Chondrocyte (in vitro differentiated cells): ENCODE measurements around the gene NCKAP1. TPM values are rescaled to one million over a fixed set of nuclear protein-coding genes. Genes with fewer than 3 reads are reported as not detected.
"Not testable (repeated sequence)": the region's sequence is repeated elsewhere in the genome, so short reads cannot be mapped to it uniquely, and the experiment has no call there.

Experiments
- DNase-seq: peaks from one replicate; pipeline ENCODE4 v3.0.0; 2021; ENCODE audit warnings: mixed read lengths, low spot score
- H3K27ac Mint-ChIP-seq: one replicate; pipeline ENCODE4 v1.8.0; 2021; ENCODE audit warnings: mild to moderate bottlenecking, moderate library complexity, mixed read lengths; ENCODE audit not compliant: unreplicated experiment
- H3K27me3 Mint-ChIP-seq: 2 replicates; pipeline ENCODE4 v1.8.0; 2021; ENCODE audit warnings: low read depth, mixed read lengths
- H3K36me3 Mint-ChIP-seq: 2 replicates; pipeline ENCODE4 v1.8.0; 2021; ENCODE audit warnings: low read depth, mixed read lengths
- H3K4me1 Mint-ChIP-seq: 2 replicates; pipeline ENCODE4 v1.8.0; 2021; ENCODE audit warnings: low read depth, mild to moderate bottlenecking, mixed read lengths
- H3K4me3 Mint-ChIP-seq: one replicate; pipeline ENCODE4 v1.8.0; 2021; ENCODE audit warnings: mild to moderate bottlenecking, moderate library complexity, mixed read lengths; ENCODE audit not compliant: unreplicated experiment
- H3K9me3 Mint-ChIP-seq: 2 replicates; pipeline ENCODE4 v1.8.0; 2021; ENCODE audit warnings: low read depth, mixed read lengths
- CTCF ChIP-seq: fragments of 200-600 bp; sonication (generic); IDR thresholded peaks from 2 replicates; pipeline ENCODE4 v1.5.0; 2021; ENCODE audit warnings: antibody characterized with exemption, mild to moderate bottlenecking, moderate library complexity
- total RNA-seq: library from RNA; stranded (reverse); gene quantifications from 3 replicates; pipeline ENCODE4 v1.2.1, GENCODE V29; 2021

The NCKAP1 gene
- total RNA-seq, 1 donor from 2014 or later: 189 TPM

GRCh38 chr2:182982941-182983340 lies 55.3 kb downstream of the NCKAP1 start:
- DNase-seq: no peak
- Mint-ChIP-seq H3K27ac (no peak overlapping the region), H3K9me3 (no peaks in the 10 kb centered on the region), H3K4me1 (no peaks in the 10 kb centered on the region), H3K27me3 (no peaks in the 10 kb centered on the region), H3K36me3 (peaks cover 11% of the 10 kb centered on the region), H3K4me3 (no peak overlapping the region)
- TF ChIP-seq CTCF: no peak

- not testable (repeated sequence) for H3K27me3 Mint-ChIP-seq, H3K4me3 Mint-ChIP-seq, H3K4me1 Mint-ChIP-seq, H3K9me3 Mint-ChIP-seq, DNase-seq
- peaks cover 11% of the 10 kb centered on the region for H3K36me3 Mint-ChIP-seq
- H3K27ac Mint-ChIP-seq: peak overlapping the region; percentile 20
Observed at GRCh38 chr2:182981475-182981874, 56.8 kb downstream of the NCKAP1 start.

- DNase-seq: no peak
- H3K36me3 Mint-ChIP-seq: peaks cover 8% of the 10 kb centered on the region
- H3K27ac Mint-ChIP-seq: peak overlapping the region; percentile 35
- no peaks in the 10 kb centered on the region for H3K4me1 Mint-ChIP-seq
- no peaks in the 10 kb centered on the region for H3K9me3 Mint-ChIP-seq
- no peak overlapping the region for H3K4me3 Mint-ChIP-seq
- no peaks in the 10 kb centered on the region for H3K27me3 Mint-ChIP-seq
- no peak for TF ChIP-seq CTCF
Observed at GRCh38 chr2:182980652-182981051, 57.6 kb downstream of the NCKAP1 start.

- H3K36me3 Mint-ChIP-seq: peaks cover 8% of the 10 kb centered on the region
- peak; percentile 91 for TF ChIP-seq CTCF
- H3K27ac Mint-ChIP-seq: no peak overlapping the region
- no peaks in the 10 kb centered on the region for H3K27me3 Mint-ChIP-seq
- no peak for DNase-seq
- no peak overlapping the region for H3K4me3 Mint-ChIP-seq
- H3K9me3 Mint-ChIP-seq: no peaks in the 10 kb centered on the region
- peaks cover 3% of the 10 kb centered on the region for H3K4me1 Mint-ChIP-seq
Observed at GRCh38 chr2:182980115-182980514, 58.1 kb downstream of the NCKAP1 start.

GRCh38 chr2:182977463-182977862 lies 60.8 kb downstream of the NCKAP1 start:
- Mint-ChIP-seq H3K27me3 (no peaks in the 10 kb centered on the region), H3K36me3 (peaks cover 14% of the 10 kb centered on the region), H3K4me1 (peaks cover 3% of the 10 kb centered on the region), H3K9me3 (no peaks in the 10 kb centered on the region), H3K4me3 (no peak overlapping the region), H3K27ac (peak overlapping the region; percentile 30)
- no peak for DNase-seq
- no peak for TF ChIP-seq CTCF
